Measurements from ENCODE around the gene MYRIP.
"Not testable (repeated sequence)": the region's sequence is repeated elsewhere in the genome, so short reads cannot be mapped to it uniquely, and the experiment has no call there.

The MYRIP gene

DNA sequence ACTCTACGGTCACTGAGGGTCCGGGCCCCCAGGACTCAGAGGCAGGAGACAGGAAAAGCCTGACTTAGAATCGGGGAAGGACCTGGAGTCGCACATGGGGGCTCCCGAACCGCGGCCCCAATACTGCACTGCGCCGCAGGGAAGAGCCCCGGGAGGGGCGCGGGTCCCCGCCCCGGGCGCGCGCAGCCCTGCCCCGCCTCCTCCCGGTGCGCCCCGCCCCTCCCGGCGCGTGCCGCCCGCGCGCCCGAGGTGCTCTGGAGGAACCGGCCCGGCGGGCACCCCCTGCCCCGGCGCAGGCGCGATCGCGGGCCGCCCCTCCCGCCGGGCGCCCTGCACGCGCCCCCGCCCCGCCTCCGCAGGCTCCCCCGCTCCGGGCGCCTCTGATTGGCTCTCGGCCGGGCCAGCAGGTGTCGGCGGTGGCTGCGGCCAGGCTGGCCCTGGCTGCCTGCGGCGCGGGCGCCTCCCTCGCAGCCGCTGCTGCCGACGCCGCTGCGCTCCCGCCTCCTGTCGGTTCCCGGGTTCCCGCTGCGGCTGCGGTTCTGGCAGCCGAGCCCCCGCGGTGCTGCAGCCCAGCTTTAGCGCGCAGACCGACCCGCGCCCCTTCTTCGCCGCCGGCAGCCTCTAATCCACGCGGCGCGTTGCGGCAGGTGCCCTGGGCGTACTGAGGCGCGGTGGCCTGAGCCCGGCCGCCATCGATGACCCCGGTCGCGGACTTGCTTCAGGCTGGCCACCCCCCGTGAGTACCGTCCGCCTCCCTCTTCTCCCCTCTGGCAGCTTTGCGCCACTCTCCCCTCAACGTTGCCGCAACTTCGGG, at the start of gene MYRIP:
Gene MYRIP (plus strand): TSS at position 429 of the 814 bp plus-strand sequence. CDS start 91,208 bp downstream, outside the sequence.
- DNase-seq = peak; percentile 40

DNA sequence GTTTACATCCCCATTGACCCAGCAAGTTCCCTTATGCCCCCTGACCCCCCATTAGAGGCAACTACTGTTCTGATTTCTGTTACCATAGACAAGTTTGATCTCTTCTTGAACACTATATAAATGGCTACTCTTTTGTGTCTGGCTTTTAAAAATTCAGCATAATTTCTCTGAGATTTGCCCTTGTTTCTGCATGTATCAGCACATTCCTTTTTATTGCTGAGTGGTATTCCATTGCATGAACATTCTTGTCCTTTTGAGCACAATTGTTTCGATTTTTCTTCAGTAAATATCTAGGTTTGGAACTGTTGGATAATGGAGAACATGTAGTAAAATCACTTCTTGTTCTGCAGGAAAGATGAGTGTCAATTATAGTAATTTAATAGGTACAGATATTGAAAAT, 49.1 kb upstream of the MYRIP start:
- no peak for DNase-seq

- DNase-seq = no peak
Observed at GRCh38 chr3:39762537-39763070, 46.8 kb upstream of the MYRIP start.

GRCh38 chr3:39763390-39763789, 46.0 kb upstream of the MYRIP start:
- no peak for DNase-seq

DNA sequence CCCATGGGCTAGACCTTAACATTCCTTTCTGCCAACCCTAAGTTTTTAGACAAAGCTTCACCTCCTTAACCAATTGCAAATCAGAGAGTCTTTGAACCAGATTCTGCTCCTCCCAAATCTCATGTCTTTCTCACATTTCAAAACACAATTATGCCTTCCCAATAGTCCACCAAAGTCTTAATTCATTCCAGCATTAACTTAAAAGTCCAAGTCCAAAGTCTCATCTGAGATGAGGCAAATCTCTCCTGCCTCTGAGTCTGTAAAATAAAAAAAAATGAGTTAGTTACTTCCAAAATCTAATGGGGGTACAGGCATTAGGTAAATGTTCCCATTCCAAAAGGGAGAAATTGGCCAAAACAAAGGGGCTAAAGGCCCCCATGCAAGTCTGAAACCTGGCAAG, 43.8 kb upstream of the MYRIP start:
- DNase-seq = no peak

- DNase-seq = no peak
Observed at GRCh38 chr3:39766433-39766832, 43.0 kb upstream of the MYRIP start.

GRCh38 chr3:39766909-39767308, 42.5 kb upstream of the MYRIP start:
- DNase-seq = not testable (repeated sequence)

DNA sequence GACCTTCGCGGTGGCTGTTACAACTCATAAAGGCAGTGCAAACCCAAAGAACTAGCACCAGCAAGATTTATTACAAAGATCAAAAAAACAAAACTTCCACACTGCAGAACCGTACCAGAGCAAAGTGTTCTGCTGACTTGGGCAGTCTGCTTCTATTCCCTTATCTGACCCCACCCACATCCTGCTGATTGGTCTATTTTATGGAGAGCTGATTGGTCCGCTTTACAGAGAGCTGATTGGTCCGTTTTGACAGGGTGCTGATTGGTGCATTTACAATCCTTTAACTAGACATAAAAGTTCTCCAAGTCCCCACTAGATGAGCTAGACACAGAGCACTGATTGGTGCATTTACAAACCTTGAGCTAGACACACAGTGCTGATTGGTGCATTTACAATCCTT, 31.2 kb upstream of the MYRIP start:
- not testable (repeated sequence) for DNase-seq

DNA sequence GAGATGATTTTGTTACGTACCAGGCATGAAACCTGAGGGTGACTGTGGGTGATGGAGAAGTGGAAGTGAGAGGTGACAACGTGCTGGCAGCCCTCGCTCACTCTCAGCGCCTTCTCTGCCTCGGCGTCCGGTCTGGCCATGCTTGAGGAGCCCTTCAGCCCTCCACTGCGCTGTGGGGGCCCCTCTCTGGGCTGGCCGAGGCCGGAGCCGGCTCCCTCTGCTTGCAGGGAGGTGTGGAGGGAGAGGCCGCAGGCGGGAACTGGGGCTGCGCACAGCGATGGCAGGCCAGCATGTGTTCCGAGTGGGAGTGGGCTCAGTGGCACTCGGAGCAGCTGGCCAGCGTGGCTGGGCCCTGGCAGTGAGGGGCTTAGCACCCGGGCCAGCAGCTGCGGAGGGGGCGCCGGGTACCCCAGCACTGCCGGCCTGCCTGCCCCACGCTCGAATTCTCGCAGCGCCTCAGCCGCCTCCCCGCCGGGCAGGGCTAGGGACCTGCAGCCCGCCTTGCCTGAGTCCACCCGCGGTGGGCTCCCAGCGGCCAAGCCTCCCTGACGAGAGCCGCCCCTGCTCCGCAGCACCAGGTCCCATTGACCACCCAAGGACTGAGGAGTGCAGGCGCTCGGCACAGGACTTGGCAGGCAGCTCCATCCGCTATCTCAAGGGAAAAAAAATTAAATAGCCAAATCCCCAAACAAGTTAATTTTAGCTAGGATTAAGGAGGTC, 29.7 kb upstream of the MYRIP start:
- no peak for DNase-seq

GRCh38 chr3:39780352-39780751, 29.1 kb upstream of the MYRIP start:
- no peak for DNase-seq

DNA sequence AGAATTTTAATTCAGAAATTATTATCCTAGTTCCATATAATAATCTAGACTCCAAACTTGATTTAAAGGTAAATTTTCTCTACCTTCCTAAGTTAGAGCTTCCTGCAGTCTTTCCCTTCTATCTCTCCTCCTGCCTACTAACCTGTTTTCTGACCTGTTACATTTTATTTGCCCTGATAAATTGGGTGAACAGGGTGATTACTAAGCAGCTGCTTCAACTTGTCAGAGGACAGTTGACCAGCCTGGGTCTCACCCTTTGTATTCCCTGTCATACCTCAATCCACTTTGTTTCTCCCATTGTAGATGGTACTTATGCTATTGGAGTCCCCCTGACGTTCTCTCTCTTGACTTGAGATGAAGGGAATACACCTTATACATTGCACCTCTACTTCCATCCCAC, 28.4 kb upstream of the MYRIP start:
- no peak for DNase-seq

DNA sequence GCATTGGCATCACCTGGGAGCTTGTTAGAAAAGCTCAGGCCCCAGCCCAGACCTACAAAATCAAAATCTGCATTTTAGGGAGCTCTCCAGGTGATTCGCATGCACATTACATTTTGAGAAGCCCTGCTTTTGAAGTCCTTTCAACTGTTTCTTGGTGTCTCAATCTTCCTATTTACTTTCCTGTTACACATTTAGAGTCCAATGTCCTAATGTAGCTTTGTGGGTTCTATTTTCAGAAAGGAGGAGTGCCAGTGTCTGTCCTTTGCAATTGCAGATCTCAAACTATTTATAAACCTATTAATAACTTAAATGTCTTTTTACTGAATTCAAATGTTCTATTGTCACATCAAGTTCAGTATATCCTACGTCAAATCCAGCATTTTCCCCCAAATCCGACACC, 27.8 kb upstream of the MYRIP start:
- no peak for DNase-seq

DNA sequence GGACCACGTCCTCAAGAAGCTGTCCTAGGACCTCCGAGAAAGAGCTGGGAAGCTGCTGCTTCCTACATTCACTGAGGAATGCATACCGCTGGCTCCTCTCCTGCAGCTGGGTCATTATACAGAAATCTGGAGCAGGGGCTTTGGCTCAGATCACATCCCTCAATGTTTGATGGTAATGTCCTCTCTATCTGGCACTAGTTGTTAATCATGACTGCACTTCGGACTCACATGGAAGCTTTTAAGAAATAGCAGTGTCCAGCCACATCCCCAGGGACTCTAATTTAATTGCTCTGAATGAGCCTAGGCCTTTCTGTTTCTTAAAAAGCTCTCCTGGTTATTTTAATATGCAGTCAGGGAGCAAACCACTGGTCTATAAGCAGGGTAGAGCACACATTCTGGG, 25.7 kb upstream of the MYRIP start:
- no peak for DNase-seq

GRCh38 chr3:39784922-39785321, 24.5 kb upstream of the MYRIP start:
- DNase-seq = no peak

DNA sequence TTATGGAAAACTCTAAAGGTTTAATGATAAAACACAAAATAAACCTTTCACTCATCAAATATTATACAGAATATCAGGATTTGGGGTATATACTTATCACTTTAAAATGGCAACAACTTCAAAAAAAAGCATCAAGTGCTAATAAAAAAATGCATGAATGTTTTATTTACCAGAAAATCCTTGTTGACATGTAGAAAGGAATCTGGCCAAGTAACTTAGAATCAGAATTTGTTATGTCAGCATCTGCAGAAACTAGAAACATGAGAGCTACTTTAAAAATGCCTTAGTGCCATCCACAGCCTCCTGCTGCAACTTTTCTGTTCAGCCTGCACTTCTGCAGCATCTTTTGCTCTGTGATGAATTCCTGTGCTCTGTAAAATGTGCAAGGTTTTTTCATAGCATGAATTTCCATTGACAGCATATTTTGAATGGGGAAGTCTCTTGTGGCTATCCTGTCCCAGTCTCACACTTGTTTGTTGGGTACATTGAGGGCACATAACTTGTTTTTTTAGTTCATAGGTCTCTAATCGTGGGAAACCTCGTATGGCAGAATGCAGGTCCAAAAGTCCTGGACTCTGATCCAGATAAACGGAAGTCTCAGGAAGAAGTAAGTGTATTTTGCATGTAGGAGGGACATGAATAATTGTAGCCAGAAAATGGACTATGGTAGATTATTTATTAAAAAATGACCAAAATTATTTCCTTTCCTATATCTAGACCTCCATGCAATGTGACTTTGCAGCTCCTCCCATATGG, 21.1 kb upstream of the MYRIP start:
- DNase-seq = no peak

- DNase-seq = no peak
Observed at GRCh38 chr3:39791603-39792002, 17.8 kb upstream of the MYRIP start.

DNA sequence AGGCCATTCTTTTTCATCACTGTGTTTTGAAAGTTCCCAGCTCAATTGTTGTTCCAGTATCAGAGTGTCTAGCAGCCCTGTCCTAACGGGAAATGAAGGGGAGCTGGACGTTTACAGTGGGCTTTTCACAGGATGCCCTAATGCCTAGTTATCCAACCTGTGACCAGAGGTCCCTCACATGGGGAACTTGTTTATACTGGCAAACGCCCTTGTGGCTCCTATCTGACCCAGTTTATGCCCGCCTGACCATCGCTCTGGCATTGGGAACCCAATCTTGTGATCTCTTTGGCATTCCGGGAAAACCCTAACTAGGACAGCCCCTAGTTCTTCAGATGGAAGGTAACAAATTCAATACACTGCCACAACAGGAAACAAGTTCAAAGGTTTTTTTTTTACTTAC, 14.5 kb upstream of the MYRIP start:
- DNase-seq = no peak

GRCh38 chr3:39801216-39801615, 8.2 kb upstream of the MYRIP start:
- no peak for DNase-seq

- DNase-seq = not testable (repeated sequence)
Observed at GRCh38 chr3:39802486-39802885, 6.9 kb upstream of the MYRIP start.

DNA sequence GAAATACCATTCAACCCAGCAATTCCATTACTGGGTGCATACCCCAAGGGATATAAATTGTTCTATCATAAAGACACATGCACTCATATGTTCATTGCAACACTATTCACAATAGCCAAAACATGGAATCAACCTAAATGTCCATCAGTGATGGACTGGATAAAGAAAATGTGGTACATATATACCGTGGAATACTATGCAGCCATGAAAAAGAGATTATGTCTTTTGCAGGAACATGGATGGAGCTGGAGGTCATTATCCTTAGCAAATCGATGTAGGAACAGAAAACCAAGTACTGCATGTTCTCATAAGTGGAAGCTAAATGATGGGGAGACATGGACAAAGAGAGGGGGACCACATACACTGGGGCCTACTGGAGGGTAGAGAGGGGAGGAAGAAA, 5.5 kb upstream of the MYRIP start:
- DNase-seq = no peak

DNA sequence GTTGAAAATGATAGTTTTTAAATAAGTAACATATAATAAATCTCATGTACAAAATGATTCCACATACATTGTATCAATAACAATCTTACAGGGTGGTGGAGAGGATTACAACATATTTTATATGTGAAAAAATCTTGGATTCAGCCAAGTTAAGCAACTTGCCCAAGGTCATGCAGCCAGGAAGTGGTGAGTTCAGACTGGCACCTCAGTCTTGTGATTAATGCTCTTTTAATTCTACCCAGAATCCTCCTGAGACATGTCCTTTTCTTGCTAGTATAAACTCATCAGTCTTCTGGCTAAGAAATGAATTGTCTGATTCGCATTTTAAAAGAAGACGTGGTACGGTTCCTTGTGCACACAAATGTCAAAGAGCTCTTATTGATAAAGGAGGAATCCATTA, 4.5 kb upstream of the MYRIP start:
- no peak for DNase-seq

DNA sequence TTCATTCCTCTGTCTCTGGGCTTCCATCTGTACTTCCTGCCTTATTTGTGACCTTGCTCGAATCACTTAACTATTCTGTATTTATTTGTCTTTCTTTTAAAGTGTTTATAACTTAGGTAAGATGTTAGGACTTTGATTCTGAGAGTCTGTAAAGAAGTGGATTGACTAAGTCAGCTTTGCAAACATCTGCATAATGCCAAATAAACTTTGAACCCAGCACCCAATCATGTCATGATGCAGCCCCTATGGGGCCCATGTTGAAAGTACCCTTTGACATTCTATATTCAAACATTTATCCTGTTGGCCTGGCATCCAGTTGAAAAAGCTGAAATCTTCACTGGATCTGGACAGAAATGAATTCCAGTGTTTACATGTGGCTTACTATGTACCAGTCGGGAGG, 3.8 kb upstream of the MYRIP start:
- DNase-seq = no peak

DNA sequence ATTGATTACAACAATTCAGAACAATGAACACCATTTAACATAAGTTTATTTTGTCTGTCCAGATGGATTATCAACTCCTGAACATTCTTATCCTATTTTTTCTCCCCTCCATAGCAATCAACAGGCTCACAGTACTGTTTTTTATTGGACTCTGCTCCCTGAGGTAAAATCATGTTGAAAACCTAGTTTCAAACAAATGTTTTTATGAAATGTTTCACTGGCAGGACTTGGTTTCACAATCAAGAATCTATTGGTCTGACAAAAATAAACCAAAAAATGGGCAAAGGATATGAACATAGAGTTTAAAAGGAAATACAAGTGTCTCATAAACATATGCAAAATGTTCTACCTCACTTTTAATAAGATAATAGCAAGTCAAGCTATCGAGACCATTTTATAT, 2.6 kb upstream of the MYRIP start:
- no peak for DNase-seq
